GM21367 (cell line): Measurements from ENCODE around the gene RUNX2.

Source experiments
- ATAC-seq: cut with Tn5 transposase; IDR thresholded peaks from one replicate; pipeline ENCODE4 v1.9.1; 2021; ENCODE audit not compliant: unreplicated experiment

The RUNX2 gene

DNA sequence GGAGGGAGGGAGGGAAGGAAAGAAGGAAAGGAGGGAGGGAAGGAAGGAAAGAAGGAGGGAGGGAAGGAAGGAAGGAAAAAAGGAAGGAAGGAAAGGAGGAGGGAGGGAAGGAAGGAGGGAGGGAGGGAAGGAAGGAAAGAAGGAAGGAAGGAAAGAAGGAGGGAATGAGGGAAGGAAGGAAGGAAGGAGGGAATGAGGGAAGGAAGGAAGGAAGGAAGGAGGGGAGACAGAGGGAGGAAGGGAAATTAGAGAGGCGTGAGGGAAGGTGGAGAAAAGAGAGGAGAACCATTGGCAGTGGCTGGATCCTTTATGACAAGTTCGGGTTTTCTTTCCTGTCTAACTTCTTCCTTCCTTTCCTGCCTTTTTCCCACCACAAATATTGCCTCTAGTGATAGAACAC lies 71.9 kb downstream of the RUNX2 start:
- ATAC-seq = no peak

DNA sequence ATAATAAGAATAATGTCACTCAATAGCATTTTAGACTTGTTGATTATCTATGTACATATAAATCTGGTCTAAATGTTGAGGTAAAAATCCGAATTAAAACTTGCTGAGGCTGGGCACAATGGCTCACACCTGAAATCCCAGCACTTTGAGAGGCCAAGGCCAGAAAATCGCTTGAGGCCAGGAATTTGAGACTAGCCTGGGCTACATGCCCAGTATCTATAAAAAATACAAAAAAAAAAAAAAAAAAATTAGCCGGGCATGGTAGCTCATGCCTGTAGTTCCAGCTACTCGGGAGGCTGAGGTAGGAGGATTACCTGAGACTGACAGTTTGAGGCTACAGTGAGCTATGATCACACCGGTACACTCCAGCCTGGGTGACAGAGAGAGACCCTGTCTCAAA lies 83.8 kb downstream of the RUNX2 start:
- ATAC-seq = no peak

DNA sequence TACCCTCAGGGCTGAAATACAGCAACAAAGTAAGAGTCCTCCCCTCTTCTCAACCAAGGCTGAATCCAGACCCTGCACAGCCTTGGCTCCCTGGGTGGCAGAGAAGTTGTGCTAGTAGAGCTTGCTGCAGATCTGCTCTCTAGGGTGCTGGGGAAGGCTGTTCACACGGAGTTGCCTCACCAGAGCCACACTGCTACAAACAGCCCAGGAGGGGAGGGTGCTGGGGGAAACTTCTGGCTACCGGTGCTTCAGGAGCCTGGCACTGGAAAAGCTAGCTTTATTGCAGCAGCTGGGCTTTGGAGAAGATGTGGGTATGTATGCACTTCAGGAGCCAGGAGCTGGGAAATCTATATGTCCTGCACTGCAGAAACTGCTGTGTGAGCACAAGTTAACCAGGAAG lies 87.2 kb downstream of the RUNX2 start:
- ATAC-seq = no peak

DNA sequence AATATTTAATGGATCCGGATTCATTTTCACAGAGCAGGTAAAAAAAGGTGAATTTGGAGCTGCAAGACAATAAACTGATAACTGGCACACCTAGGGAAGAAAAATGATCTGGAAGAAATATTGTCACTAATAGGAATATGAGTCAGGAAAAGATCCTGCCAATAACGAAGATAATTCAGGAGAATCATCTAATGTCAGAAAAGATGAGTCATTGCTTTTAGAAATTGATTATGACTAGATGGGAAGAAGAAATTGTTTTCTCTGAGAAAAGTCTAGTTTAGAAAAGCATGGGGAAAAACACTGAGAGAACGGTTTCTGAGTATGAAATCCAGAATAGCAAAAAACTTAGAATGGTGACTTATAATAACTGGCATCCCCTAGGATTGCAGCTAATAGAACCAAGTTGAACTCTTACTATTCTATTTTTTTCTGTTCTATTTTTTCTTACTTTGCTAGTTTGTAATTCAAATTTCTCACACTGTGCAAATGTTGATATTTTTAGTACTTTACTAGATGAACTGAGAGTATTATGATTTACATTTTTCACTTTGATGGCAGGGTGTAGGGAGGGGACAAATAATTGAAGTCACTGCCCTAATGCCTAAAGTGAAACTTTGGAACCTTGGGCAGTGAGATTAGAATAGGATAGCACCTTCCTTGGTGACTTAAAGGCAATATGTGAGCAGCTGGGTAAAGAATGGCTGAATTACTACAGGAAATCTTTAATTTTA lies 87.8 kb downstream of the RUNX2 start:
- no peak for ATAC-seq

DNA sequence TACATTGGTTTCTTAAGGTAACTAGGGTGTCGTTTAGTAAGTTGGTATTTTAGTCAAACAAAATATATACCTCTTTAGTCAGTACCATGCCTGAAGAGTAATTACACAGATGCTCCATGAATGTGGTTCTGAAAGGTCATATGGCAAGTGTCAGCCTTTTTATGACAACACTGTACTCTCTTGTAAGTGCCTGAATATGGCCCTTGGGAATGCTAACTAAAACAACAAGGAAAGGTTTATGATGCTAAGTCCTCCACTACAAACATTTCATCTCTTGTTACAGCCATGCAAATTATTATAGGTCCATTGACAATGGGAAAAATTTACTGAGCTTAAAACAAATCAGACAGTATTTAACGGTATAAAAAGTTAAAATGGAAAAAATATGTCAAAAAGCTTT lies 88.6 kb downstream of the RUNX2 start:
- ATAC-seq = no peak

DNA sequence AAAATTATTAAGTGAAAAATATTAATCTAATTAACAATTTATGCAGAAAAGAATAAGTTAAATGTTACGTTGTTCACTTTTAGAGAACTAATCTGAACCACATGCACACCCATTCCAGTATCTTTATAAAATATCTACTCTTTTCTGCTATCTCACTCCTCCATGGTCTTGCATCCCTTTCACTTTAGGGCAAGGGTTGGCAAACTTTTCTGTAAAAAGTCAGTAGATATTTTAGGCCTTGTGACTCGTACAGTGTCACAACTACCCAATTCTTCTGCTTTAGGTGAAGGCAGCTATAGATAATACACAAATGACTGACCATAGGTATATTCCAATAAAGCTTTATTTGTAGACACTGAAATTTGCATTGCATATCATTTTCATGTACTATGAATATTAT lies 89.3 kb downstream of the RUNX2 start:
- no peak for ATAC-seq

DNA sequence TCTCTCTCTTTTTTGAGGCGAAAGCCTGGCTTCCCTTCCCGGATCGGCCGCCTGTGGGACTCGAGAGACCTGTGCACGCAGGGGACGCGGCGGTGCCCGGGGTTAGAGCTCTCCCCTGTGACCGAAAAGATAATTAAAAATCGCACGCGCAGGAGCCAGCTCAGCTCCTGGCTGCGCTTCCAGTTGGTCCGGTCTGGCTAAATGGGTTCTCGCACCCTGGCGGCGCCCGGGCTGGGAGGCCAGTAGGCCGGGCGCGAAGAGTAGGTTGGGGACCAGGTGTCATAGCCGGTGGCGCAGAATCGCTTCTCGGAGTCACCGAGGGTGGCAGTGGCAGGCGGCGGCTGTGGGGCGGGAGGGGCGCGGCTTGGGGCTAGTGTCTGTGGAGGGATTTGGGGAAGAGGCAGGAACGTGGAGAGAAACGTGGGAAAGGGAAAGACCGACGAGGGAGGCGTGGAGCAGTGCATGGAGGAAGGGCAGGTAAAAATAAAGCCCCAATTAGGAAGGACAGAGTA lies 91.5 kb downstream of the RUNX2 start:
- no peak for ATAC-seq

DNA sequence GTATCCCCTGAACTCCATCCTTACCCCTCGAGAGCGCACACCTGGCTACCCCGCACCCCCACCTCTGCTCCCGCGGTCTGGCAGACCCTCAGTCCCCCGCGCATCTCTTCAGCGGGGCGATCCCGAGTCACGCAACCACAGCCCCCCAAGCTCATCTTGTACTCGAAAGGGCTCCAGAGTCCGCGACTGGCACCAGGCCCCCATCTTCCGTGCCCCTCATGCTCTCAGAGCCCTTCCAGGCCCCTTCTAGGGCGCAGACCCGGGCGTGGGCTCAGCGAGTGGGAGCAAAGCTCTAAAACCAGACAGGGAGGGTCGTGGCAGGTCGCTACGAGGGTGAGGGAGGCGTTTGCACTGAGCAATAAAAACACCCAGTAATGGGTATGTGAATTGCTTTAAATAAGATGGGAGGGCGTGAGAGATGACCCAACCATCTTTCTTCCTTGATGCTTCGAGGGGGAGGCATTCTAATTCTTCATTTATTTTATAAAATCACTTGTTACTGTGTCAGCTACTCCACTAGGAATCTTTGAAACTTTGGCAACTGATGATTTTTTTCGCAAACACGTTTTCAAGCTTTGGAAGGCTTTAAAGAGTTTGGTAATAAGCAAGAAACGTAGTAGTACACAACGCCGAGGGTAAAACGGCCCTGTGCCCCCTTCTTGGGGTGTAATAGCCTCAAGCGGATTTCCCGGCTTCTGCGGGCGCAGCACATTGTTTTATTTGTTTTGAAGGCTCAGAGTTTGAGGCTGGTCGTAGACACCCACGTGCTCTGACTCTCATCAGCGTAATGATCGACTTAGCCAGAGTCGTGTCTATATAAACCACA lies 92.2 kb downstream of the RUNX2 start:
- ATAC-seq = no peak

DNA sequence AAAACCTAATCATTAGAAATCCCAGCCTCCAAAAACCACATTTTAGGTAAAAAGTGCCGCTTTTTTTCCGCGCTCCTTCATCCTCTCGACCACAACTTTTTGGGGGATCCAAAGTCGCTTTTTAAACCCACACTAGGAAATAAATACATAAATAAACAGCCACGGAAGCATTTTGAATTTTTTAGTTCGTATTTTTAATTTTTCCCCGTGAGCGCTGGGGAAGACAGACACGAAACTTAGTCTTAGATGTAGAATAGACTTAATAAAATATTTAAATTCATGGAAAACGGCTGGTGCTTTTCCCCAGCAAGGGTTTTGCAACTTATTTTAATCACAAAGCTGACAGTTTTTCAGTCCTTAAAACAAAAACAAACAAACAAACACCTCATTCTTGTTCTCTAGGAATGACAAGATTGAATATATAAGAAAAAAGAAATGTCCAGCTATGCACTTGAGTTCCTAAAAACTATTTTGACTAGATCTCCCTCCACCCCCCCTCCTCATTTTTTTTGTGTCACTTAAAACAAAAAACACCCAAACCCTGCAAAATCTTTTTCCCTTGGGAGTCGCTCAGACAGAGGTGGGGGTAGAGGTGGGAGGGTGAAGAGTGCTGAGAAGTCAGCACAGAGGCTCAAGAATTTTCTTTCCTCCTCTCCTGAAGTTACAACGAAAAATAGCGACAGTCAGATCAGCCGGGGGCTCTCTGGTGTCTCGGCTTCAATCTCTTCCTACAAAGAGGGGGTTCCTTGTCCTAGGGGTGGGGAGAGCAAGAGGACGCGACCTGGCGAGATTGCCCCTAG lies 93.0 kb downstream of the RUNX2 start:
- ATAC-seq = no peak

DNA sequence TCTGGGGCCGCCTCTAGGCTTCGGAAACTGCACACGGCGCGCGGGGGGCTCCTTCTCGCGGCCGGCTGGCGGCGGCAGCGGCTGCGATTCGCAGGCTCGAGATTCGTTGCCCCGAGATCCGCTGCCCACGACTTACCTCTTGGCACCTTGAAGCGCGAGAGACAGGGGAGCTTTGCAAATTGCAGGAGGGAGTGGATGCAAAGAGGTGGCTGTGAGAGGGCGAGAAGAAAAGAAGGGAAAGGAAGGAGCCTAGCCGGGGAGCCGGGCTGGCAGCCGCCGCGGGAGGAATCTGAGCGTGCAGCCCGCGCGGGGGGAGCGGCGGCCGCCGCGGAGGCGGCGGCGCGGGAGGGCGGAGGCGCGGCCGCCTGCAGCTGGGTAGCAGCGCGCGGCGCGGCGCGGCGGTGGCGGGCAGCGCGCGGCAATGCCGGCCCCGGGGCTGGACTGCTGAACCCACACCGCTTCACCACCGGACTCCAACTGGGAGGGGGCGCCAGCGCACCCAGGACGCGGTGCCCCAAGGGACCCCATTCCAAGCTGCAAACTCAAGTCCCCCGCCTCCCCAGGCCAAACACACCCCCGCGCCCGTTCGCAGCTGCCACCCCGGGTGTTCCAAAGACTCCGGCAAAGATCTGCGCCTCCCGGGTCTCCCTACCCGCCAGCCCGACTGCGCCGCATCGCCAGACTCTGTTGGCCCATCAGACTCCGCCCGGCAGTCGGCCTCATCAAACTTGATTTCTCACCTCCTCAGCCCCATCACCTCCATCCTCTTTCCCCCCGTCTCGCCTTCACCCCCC lies 93.8 kb downstream of the RUNX2 start:
- ATAC-seq = no peak

DNA sequence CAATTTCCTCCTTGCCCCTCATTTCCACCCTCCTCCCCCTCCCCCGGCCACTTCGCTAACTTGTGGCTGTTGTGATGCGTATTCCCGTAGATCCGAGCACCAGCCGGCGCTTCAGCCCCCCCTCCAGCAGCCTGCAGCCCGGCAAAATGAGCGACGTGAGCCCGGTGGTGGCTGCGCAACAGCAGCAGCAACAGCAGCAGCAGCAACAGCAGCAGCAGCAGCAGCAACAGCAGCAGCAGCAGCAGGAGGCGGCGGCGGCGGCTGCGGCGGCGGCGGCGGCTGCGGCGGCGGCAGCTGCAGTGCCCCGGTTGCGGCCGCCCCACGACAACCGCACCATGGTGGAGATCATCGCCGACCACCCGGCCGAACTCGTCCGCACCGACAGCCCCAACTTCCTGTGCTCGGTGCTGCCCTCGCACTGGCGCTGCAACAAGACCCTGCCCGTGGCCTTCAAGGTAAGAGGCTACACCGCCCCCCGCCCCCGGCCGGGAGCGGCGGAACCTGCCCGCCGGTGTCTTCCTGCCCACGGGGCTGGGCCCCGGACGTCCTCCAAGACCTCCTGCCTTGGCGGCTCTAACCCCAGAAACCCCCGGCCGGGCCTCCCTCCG lies 94.5 kb downstream of the RUNX2 start:
- no peak for ATAC-seq

DNA sequence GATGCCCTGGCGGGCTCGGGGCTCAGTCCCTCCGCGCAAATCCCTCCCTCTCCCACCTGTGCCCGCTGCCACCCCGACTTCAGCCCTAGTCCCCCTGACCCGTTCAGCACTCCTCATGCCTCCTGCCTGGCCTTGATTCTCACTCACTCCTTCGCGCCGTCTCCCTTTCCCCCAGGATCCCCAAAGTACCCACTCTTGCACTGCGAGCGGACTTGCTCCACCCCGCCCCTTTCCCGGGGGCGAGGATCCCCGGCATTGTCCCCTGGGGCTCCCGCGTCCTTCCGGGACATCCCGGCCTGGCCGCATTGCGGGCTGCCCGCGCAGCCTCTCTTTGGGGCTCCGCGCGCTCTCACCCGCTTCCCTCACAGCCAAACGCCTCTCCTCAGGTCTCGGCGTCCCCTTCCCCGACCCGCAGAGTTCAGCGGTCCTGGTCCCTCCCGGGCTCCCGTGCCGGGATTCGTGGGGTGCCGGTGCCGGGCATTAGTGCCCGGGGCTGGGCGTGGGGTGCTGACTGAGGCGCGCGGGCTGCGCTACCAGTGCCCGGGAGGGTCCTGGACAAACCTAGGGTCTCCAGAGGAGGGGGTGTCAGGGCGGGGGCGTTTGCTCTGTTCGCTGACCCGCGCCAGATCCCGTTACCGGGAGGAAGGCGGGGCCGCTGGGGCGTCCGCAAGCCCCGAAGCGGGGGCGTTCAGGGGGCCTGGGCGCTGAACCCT lies 95.1 kb downstream of the RUNX2 start:
- no peak for ATAC-seq

DNA sequence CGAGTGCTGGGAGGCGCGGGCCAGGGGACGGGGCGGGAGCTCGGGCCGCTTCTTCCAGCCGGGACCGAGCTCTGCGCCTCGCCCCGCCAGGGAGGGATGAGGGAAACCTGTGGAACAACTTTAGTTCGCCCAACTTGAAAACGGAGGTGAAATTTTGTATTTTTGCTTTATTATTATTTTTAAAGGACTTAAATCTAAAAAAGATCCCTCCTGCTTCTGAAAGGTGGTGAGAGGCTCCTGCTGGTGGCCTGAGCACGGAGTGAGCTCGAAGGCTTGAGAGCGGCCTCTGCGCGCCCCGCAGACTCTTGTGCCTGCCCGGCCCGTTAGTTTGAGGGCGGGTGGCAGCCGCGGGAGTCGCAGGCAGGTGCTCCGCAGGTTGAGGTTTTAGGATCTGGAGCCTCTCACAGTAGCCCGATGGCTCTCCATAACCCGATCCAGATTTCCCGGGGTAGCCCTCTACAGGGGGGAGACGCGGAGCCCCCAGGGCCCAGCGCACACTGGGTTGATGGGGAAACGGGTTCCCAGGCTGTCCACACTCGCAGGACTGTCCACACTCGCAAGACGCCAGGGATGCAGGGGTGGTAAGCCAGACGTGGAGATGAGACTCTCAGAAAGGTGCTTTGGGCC lies 95.8 kb downstream of the RUNX2 start:
- no peak for ATAC-seq

DNA sequence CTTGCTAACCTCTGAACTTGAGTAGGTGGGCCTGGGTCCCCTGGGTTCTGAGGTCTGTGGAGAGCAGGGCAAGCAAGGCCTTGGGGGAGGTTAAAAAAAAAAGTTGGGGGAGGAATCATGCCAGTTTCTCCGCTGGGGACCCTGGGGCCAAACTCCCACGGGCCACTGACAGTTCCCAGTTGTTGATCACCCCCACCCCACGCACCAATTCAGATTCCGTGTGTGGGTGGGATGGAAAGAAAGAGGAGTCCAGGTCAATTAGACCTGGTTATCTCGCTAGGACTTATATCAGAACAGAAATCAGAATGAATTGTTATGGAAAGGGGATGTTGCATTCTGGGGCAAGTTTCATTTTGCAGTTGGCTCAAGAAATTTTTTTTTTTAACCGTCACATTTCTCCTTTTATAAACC lies 96.3 kb downstream of the RUNX2 start:
- no peak for ATAC-seq

DNA sequence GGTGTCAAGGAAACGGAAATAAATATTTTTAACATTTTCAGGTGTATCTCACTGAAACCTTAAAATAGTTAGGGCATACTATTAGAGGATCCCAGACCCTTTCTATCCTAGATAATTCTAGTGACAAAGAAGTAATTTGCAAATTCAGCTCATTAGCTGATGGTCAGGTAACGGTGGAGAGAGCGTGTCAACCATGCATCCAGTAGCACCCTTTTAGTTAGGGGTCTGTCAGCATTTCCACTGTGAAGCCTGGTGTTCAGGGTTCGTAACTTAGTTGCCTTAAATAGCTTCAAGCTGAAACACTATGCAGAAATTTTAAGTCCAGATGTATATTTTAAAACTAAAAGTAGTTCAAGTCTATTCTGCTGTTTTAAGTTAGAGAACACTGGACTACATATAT lies 98.1 kb downstream of the RUNX2 start:
- no peak for ATAC-seq

DNA sequence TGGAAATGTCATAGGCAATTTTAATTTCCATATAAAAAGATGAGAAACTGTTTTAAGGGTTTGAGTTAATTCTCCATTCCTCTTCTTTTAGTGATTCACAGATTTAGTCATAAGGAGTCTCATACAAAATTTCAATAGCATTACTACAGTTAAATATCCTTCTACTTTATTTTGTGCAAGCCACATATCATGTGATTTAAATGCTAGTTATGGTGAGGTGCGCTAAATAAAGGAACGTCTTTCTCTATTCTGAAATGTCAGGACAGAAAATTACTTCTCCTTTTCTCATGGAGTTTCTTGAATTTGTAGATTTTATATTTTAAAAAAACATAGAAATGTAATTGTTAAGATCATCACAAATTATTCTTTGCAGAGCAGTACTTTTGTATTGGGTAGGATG lies 99.6 kb downstream of the RUNX2 start:
- ATAC-seq = no peak

DNA sequence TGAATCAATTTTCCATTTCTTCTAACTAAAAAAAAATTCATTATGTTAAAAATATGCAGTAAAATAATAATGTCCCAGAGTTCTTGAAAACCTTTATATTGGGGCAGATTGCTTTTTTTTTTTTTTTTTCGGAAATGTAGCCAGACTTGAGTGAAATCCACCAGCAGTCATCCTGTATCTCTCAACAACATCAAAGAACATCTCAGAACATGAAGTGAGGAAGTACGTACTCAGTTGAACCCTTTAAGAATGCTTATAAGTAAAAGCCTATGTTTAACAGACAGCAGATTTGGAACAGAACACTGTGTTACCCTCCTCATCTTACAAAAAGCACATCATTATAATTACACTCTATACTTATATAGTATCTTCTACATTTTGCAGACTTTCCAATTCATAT lies 100.6 kb downstream of the RUNX2 start:
- ATAC-seq = no peak

DNA sequence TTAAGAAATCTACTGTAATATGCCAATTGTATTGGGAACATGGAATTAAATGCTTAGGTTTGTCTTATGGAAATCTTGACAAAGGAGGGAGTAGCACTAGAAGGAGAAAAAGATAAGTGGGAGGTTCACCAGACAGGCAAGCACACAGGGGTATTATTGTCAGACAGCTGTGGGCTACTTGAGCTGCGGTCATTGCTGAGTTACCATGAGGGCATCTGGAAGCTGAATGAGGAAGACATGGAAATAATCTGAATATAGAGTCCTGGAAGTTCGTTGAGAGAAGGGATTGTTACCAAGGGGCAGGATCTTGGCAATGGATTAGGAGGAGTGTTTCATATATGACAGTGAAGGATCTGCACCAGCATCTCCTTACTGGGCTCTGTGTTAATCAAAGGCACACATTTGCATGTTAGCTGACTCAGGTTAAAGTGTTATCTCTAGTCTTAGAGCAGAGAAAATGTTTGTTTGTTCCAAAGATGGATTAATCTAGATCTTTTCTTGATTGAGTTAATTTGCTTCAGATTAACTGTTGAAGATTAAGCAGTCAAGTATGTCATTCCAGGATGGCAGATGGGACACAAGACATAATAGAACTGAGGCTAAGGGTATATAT lies 102.6 kb downstream of the RUNX2 start:
- no peak for ATAC-seq
